ENCODE data around the gene NFATC2. TPM values are rescaled to one million over a fixed set of nuclear protein-coding genes. Genes with fewer than 3 reads are reported as not detected.

Gene NFATC2
- total RNA-seq, 1 experiment from 2014 or later: 0.61 TPM

GRCh38 chr20:51553897-51554486 lies 11.5 kb upstream of the NFATC2 start:
- no peak overlapping the region for H3K14ac ChIP-seq (ENCODE audit: insufficient read depth, low read length)
- H2BK20ac ChIP-seq (ENCODE audit: low read depth, low read length, poor library complexity, severe bottlenecking): no peak overlapping the region
- Mint-ChIP-seq H3K36me3 (ENCODE audit: insufficient read depth in 1 of 3, low read depth in 3 of 3) (no peaks in the 10 kb centered on the region), H3K27ac (no peak overlapping the region), H3K4me3 (no peak overlapping the region), H3K9me3 (no peaks in the 10 kb centered on the region), H3K4me1 (peaks cover 4 to 7% of the 10 kb centered on the region in 2 experiments; a peak in 3 of 4 replicates), H3K27me3 (ENCODE audit: low read depth) (peaks cover 54% of the 10 kb centered on the region)
- H3K23me2 ChIP-seq (ENCODE audit: insufficient read length, low read depth, low read length, poor library complexity, severe bottlenecking): no peaks in the 10 kb centered on the region
- H2BK15ac ChIP-seq (ENCODE audit: low read depth, low read length): no peak overlapping the region
- DNase-seq: no peak
- no peak overlapping the region for H2BK120ac ChIP-seq (ENCODE audit: low read depth, low read length, poor library complexity, severe bottlenecking)
- H3K79me2 ChIP-seq (ENCODE audit: insufficient read depth, low read length): no peaks in the 10 kb centered on the region
- no CpG with 5 or more reads among the region's 8 CpGs for WGBS (ENCODE audit: extremely low coverage, insufficient read length, low lambda C conversion rate)
- no peaks in the 10 kb centered on the region for H3K4me1 ChIP-seq (ENCODE audit: insufficient read depth, low read length)
- no peak overlapping the region for H2BK12ac ChIP-seq (ENCODE audit: insufficient read length, low read depth, low read length)
- no peaks in the 10 kb centered on the region for H3K79me1 ChIP-seq (ENCODE audit: insufficient read depth, low read depth, low read length, poor library complexity, severe bottlenecking)
- no peak overlapping the region for H4K8ac ChIP-seq (replicated peaks; ENCODE audit: insufficient read length, low read depth, low read length)
- no peak overlapping the region for H2AFZ ChIP-seq (ENCODE audit: low read length)
- H3K27ac ChIP-seq (ENCODE audit: insufficient read length, low read depth, low read length): no peak overlapping the region
- H4K91ac ChIP-seq (ENCODE audit: insufficient read length, low read depth, low read length): no peak overlapping the region
- no peak overlapping the region for H3K56ac ChIP-seq (ENCODE audit: insufficient read length, low read depth, low read length)
- H2AK5ac ChIP-seq (ENCODE audit: insufficient read length, low read length): no peak overlapping the region
- no peak overlapping the region for H3T11ph ChIP-seq (ENCODE audit: low read length)
- no peak overlapping the region for H2BK5ac ChIP-seq (ENCODE audit: insufficient read length, low read length)
- no peak overlapping the region for H3K18ac ChIP-seq (ENCODE audit: insufficient read length, low read depth, low read length)
- no peak overlapping the region for H3K4me2 ChIP-seq (ENCODE audit: insufficient read depth, insufficient read length, low read length)
- H3K9me3 ChIP-seq (ENCODE audit: control insufficient read depth, low read depth, low read length): no peaks in the 10 kb centered on the region
- H3K23ac ChIP-seq (ENCODE audit: insufficient read length, low read depth, low read length): no peak overlapping the region
- H3K9ac ChIP-seq (ENCODE audit: extremely low read depth, insufficient read length, low read length): no peak overlapping the region
- H3K4ac ChIP-seq (ENCODE audit: low read depth, low read length): no peak overlapping the region
- TF ChIP-seq, protein P1, sequence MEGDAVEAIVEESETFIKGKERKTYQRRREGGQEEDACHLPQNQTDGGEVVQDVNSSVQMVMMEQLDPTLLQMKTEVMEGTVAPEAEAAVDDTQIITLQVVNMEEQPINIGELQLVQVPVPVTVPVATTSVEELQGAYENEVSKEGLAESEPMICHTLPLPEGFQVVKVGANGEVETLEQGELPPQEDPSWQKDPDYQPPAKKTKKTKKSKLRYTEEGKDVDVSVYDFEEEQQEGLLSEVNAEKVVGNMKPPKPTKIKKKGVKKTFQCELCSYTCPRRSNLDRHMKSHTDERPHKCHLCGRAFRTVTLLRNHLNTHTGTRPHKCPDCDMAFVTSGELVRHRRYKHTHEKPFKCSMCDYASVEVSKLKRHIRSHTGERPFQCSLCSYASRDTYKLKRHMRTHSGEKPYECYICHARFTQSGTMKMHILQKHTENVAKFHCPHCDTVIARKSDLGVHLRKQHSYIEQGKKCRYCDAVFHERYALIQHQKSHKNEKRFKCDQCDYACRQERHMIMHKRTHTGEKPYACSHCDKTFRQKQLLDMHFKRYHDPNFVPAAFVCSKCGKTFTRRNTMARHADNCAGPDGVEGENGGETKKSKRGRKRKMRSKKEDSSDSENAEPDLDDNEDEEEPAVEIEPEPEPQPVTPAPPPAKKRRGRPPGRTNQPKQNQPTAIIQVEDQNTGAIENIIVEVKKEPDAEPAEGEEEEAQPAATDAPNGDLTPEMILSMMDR (conservative IDR thresholded peaks at IDR 0.05): no peak
- H4K20me1 ChIP-seq (ENCODE audit: control insufficient read depth, insufficient read depth, insufficient read length): no peaks in the 10 kb centered on the region
- peaks cover under 1% of the 10 kb centered on the region; the same call in 1 of the 2 replicates for H3K27me3 ChIP-seq (ENCODE audit: insufficient read depth, low read length)
- no peak overlapping the region for H4K5ac ChIP-seq (ENCODE audit: insufficient read length, low read depth, low read length)
